DOHH2 (cell line): Measurements from ENCODE around the gene CA14.

Source experiments
- CTCF ChIP-seq: fragments of 200-600 bp; sonication (generic); IDR thresholded peaks from one replicate; pipeline ENCODE4 v1.5.1; 2014; ENCODE audit warnings: antibody characterized with exemption, mild to moderate bottlenecking, low read depth, low read length; ENCODE audit not compliant: poor library complexity, severe bottlenecking
- EZH2phosphoT487 ChIP-seq: fragments of 200-600 bp; sonication (generic); IDR thresholded peaks from 2 replicates; pipeline ENCODE4 v1.6.1; 2017; ENCODE audit warnings: borderline replicate concordance, mild to moderate bottlenecking, antibody characterized with exemption, low read length, moderate library complexity, mixed read lengths

GRCh38 chr1:150256198-150256553, 1.4 kb upstream of the CA14 start:
- TF ChIP-seq EZH2phosphoT487 (no peak), CTCF (no peak)
